Activated T-helper 2 cell treated with anti-CD3 and anti-CD28 coated beads, Interferon-gamma antibody, Interleukin-2, Interleukin-4, amounts not matched to agents 10 μg/mL and 5 μg/mL and 100 μg/mL, durations not matched to agents 14 hours and 24 hours and 36 hours (primary cell): Measurements from ENCODE around the gene AKAP6. TPM values are rescaled to one million over a fixed set of nuclear protein-coding genes. Genes with fewer than 3 reads are reported as not detected.

ENCODE experiments used
- DNase-seq: peaks from one replicate; pipeline ENCODE4 v3.0.0; 2021; ENCODE audit warnings: low spot score
- H3K27ac Mint-ChIP-seq: one replicate; pipeline ENCODE4 v1.8.0; 2021; ENCODE audit warnings: mixed read lengths
- H3K27me3 Mint-ChIP-seq: one replicate; pipeline ENCODE4 v1.8.0; 2021; ENCODE audit warnings: low read depth, mixed read lengths
- H3K36me3 Mint-ChIP-seq: one replicate; pipeline ENCODE4 v1.8.0; 2021; ENCODE audit warnings: low read depth, mixed read lengths
- H3K4me1 Mint-ChIP-seq: one replicate; pipeline ENCODE4 v1.8.0; 2021; ENCODE audit warnings: low read depth, mixed read lengths
- H3K4me3 Mint-ChIP-seq: one replicate; pipeline ENCODE4 v1.8.0; 2021; ENCODE audit warnings: low read depth, mild to moderate bottlenecking, moderate library complexity, mixed read lengths
- H3K9me3 Mint-ChIP-seq: one replicate; pipeline ENCODE4 v1.8.0; 2021; ENCODE audit warnings: mixed read lengths
- intact Hi-C: fragments of 100-400 bp; cut with micrococcal nuclease; formaldehyde crosslinking; loops from one replicate; pipeline ENCODE4 v1.15.1; 2023
- total RNA-seq: library from RNA; stranded (reverse); gene quantifications from 2 replicates; pipeline ENCODE4 v1.2.3, GENCODE V29; 2022

Gene AKAP6
- 1.0 and 1.2 TPM in 2 replicates for total RNA-seq

DNA sequence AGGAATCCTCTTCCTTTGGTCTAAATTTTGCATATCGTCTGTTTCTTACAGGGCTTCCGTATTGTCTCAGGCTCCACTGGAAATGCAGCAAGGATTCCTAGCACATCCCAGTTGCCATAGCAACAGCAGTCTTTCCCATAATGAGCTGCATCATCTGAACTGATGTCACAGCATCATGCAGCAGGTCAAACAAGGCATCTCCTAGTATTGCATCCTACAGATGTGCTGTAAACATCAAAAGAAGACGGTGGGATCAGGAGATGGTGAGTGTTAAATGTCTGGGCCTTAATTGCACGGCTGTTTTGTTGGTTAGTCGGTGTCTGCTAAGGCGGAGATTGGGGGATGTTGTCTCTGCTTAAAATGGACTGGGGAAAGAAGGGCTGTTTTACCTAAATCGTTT lies at the start of gene AKAP6:
AKAP6 (plus strand) TSS at position 153 of the 400 bp plus-strand sequence. CDS start 104,196 bp downstream, outside the sequence.
- intact Hi-C loops: no loop called here
- no peak within 1 kb of the TSS for H3K4me3 Mint-ChIP-seq
- H3K27me3 Mint-ChIP-seq: peaks cover 2% of the 10 kb centered on the region
- H3K4me1 Mint-ChIP-seq: no peaks in the 10 kb centered on the region
- H3K9me3 Mint-ChIP-seq: peaks cover 3% of the 10 kb centered on the region
- no peak for DNase-seq
- H3K36me3 Mint-ChIP-seq: no peaks in the 10 kb centered on the region
- H3K27ac Mint-ChIP-seq: no peak within 1 kb of the TSS

DNA sequence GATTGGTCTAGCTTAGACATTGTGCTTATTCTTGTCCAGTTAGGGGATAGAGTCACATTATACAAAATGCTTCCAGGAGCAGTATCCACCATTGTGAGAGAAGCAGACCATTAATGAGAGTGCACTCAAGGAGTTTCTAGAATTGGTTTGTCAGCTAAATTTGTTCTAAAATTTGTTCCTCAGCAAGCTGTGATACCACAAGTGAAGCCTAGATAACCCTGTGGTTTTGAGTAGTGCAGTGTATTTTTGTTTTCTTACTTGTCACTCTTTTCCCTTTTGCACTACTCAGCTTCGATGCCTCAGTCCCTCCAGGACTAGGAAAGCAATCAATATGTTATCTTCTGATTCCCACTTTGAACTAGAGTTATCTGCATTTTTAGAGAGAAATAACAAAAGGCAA lies 42.5 kb upstream of the AKAP6 start:
- no peak overlapping the region for H3K4me3 Mint-ChIP-seq
- no peaks in the 10 kb centered on the region for H3K27me3 Mint-ChIP-seq
- no peaks in the 10 kb centered on the region for H3K36me3 Mint-ChIP-seq
- intact Hi-C loops: no loop called here
- peaks cover 19% of the 10 kb centered on the region for H3K9me3 Mint-ChIP-seq
- H3K4me1 Mint-ChIP-seq: no peaks in the 10 kb centered on the region
- no peak for DNase-seq
- H3K27ac Mint-ChIP-seq: no peak overlapping the region

DNA sequence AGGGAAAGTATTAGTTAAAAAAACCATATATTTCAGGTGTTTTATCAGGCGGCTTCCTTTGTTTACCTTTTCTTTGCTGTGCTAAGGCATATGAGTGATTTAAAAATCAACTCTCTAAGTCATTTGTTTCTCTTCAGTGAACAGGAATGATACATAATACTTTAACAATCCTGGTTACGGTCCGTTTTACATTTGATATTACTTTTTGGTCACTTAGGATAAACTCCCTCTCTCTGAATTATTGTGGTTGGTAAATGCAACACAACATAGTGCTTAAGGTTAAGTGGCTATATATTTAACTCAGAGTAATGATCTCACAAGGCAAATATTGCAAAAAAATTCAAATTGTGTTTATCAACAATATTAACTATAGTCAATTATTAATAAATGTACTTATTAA lies 32.7 kb upstream of the AKAP6 start:
- intact Hi-C loops: no loop called here
- Mint-ChIP-seq H3K9me3 (no peaks in the 10 kb centered on the region), H3K4me1 (no peaks in the 10 kb centered on the region), H3K27ac (no peak overlapping the region), H3K36me3 (no peaks in the 10 kb centered on the region), H3K4me3 (no peak overlapping the region), H3K27me3 (peaks cover 2% of the 10 kb centered on the region)
- DNase-seq: no peak

GRCh38 chr14:32298346-32298745 lies 30.8 kb upstream of the AKAP6 start:
- no peaks in the 10 kb centered on the region for H3K4me1 Mint-ChIP-seq
- H3K36me3 Mint-ChIP-seq: no peaks in the 10 kb centered on the region
- no peak overlapping the region for H3K27ac Mint-ChIP-seq
- no peaks in the 10 kb centered on the region for H3K9me3 Mint-ChIP-seq
- H3K27me3 Mint-ChIP-seq: peaks cover 2% of the 10 kb centered on the region
- no peak for DNase-seq
- intact Hi-C loops: no loop called here
- H3K4me3 Mint-ChIP-seq: no peak overlapping the region

DNA sequence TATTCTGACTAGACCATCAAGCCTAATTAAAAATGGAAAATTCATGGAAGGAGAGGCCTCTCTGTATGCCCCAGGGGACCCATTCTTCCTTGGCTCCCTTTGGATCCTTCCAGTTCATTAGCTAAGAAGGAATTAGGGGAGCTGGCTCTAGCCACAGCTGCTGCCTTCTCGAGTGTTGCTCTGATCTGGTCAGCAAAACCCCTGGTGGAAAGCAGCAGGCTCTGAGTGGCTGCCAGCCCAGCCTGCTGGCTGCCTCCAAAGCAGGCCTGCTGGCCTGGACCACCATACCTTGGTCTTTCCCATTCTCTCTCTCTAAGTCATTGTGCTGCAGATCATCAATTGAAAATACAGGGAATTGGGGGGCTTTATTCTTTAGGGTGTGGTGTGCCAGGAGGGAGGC lies 29.0 kb upstream of the AKAP6 start:
- Mint-ChIP-seq H3K4me3 (no peak overlapping the region), H3K27me3 (peaks cover 2% of the 10 kb centered on the region), H3K4me1 (no peaks in the 10 kb centered on the region), H3K27ac (no peak overlapping the region), H3K9me3 (no peaks in the 10 kb centered on the region), H3K36me3 (no peaks in the 10 kb centered on the region)
- intact Hi-C loops: no loop called here
- no peak for DNase-seq

GRCh38 chr14:32303865-32304264 lies 25.2 kb upstream of the AKAP6 start:
- H3K27ac Mint-ChIP-seq: no peak overlapping the region

DNA sequence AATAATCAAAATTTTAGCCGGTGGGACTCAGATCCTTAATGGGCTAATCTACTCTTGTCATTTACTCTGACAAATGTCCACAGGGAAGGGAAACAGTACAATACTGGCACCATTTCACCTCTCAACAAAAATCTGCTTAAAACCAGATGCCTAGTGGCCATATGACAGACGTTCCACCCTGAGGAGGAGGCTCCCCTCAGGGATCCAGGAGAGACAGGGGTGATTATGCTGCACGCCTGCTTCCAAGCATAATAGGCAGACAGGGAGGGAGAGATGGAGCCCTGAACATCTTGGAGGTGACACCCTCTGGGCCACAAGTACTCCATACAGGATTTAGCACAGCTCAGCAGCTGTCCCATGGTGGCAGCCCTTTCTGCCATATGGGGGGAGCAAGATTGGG lies 24.8 kb upstream of the AKAP6 start:
- Mint-ChIP-seq H3K27me3 (peaks cover 4% of the 10 kb centered on the region), H3K9me3 (no peaks in the 10 kb centered on the region), H3K4me3 (no peak overlapping the region), H3K27ac (no peak overlapping the region), H3K36me3 (no peaks in the 10 kb centered on the region), H3K4me1 (no peaks in the 10 kb centered on the region)
- intact Hi-C loops: no loop called here
- no peak for DNase-seq

More at GRCh38 chr14:32303865-32304264, 25.2 kb upstream of the AKAP6 start:
- Mint-ChIP-seq H3K36me3 (no peaks in the 10 kb centered on the region), H3K9me3 (no peaks in the 10 kb centered on the region), H3K4me3 (no peak overlapping the region), H3K4me1 (no peaks in the 10 kb centered on the region), H3K27me3 (peaks cover 1% of the 10 kb centered on the region)
- intact Hi-C loops: no loop called here
- DNase-seq: no peak

- no peak overlapping the region for H3K27ac Mint-ChIP-seq
- intact Hi-C loops: no loop called here
- no peaks in the 10 kb centered on the region for H3K4me1 Mint-ChIP-seq
- no peaks in the 10 kb centered on the region for H3K36me3 Mint-ChIP-seq
- no peaks in the 10 kb centered on the region for H3K9me3 Mint-ChIP-seq
- no peak for DNase-seq
- H3K4me3 Mint-ChIP-seq: no peak overlapping the region
- H3K27me3 Mint-ChIP-seq: peaks cover 4% of the 10 kb centered on the region
Measured at GRCh38 chr14:32306549-32306948, 22.5 kb upstream of the AKAP6 start.

DNA sequence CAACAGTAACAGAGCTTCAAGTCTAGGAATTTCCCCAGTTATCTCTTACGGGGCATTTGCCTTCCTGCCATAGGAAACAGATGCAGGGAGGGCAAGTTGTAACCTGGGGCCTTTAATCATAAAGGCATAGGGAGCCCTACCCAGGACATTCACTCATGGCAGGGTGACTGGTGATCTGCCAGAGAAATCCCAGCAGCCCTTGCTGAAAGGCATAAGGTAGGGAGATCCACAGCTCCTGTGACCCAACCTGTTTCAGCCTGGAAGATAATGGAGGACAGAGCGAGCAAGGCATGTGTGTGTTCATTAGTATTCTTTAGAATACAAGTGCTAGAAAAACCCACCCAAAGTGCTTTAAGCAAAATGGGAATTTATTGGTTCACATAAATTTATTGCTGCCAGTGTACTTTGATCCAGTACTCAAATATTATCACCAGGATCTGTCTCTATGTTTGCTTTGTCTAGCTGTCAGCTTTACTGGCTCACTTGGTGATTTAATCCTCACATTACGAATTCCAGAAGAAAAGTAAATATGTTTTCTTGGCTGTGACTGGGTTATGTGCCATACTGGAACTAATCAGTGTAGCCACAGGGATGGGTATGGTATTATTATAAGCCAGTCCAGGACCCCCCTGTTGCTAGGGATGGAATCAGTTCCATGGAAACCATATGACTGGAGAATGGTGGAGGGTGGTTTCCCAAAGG lies 21.1 kb upstream of the AKAP6 start:
- H3K4me3 Mint-ChIP-seq: no peak overlapping the region
- H3K36me3 Mint-ChIP-seq: no peaks in the 10 kb centered on the region
- no peak overlapping the region for H3K27ac Mint-ChIP-seq
- no peaks in the 10 kb centered on the region for H3K4me1 Mint-ChIP-seq
- intact Hi-C loops: no loop called here
- no peak for DNase-seq
- peaks cover 4% of the 10 kb centered on the region for H3K27me3 Mint-ChIP-seq
- no peaks in the 10 kb centered on the region for H3K9me3 Mint-ChIP-seq

GRCh38 chr14:32310876-32311275 lies 18.2 kb upstream of the AKAP6 start:
- Mint-ChIP-seq H3K9me3 (no peaks in the 10 kb centered on the region), H3K27me3 (peaks cover 4% of the 10 kb centered on the region), H3K27ac (no peak overlapping the region), H3K4me3 (no peak overlapping the region), H3K4me1 (no peaks in the 10 kb centered on the region), H3K36me3 (no peaks in the 10 kb centered on the region)
- no peak for DNase-seq
- intact Hi-C loops: no loop called here

- Mint-ChIP-seq H3K9me3 (no peaks in the 10 kb centered on the region), H3K36me3 (no peaks in the 10 kb centered on the region)
- intact Hi-C loops: no loop called here
Measured at GRCh38 chr14:32311294-32312009, 17.6 kb upstream of the AKAP6 start.

GRCh38 chr14:32312010-32312331 lies 17.1 kb upstream of the AKAP6 start:
- no peak for DNase-seq
- H3K4me1 Mint-ChIP-seq: no peaks in the 10 kb centered on the region
- H3K36me3 Mint-ChIP-seq: no peaks in the 10 kb centered on the region
- no peaks in the 10 kb centered on the region for H3K9me3 Mint-ChIP-seq
- H3K4me3 Mint-ChIP-seq: no peak overlapping the region
- no peak overlapping the region for H3K27ac Mint-ChIP-seq
- intact Hi-C loops: no loop called here
- peaks cover 6% of the 10 kb centered on the region for H3K27me3 Mint-ChIP-seq

More at GRCh38 chr14:32311294-32312009, 17.6 kb upstream of the AKAP6 start:
- no peak for DNase-seq
- Mint-ChIP-seq H3K4me3 (no peak overlapping the region), H3K27ac (no peak overlapping the region), H3K4me1 (no peaks in the 10 kb centered on the region), H3K27me3 (peaks cover 4% of the 10 kb centered on the region)

DNA sequence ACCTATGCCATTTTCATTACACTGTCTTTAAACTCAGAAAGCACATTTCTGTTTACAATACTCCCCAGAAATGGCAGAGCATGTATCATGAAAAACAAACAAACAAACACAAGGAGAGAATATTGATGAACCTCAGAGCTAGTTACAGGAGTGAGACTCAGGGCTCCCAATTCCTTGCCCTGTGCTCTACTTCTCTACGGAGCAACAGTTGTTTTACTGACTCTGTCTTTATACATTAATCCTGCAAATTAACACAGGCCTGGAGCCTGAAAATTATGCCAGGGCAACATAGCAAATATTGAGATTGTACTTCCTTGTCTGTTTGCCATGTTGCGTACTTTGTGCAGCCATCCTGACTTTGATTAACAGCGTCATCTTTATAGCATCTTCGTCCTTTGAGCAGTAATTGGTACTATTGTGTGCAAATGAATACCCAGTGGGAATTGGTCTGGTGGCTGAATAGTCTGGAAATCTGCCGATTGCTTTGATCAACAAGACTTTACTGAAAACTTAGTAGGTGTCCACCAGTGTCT lies 15.2 kb upstream of the AKAP6 start:
- Mint-ChIP-seq H3K4me3 (no peak overlapping the region), H3K27ac (peak overlapping the region; percentile 34), H3K9me3 (no peaks in the 10 kb centered on the region), H3K27me3 (peaks cover 4% of the 10 kb centered on the region), H3K36me3 (no peaks in the 10 kb centered on the region), H3K4me1 (no peaks in the 10 kb centered on the region)
- intact Hi-C loops: no loop called here
- no peak for DNase-seq
